HG03064 (cell line): Measurements from ENCODE around the gene TMEM165.

Source experiments
- ATAC-seq: cut with Tn5 transposase; IDR thresholded peaks from one replicate; pipeline ENCODE4 v1.9.1; 2021; ENCODE audit warnings: low read depth; ENCODE audit not compliant: unreplicated experiment

Gene TMEM165

GRCh38 chr4:55366621-55367020 is 29.1 kb upstream of the TMEM165 start:
- no peak for ATAC-seq

GRCh38 chr4:55367084-55367722 is 28.6 kb upstream of the TMEM165 start:
- ATAC-seq = no peak

- ATAC-seq = no peak
Observed at GRCh38 chr4:55369968-55370367, 25.8 kb upstream of the TMEM165 start.

- ATAC-seq = no peak
Observed at GRCh38 chr4:55372259-55372658, 23.5 kb upstream of the TMEM165 start.

GRCh38 chr4:55373461-55373860 is 22.3 kb upstream of the TMEM165 start:
- no peak for ATAC-seq

GRCh38 chr4:55376698-55377097 is 19.1 kb upstream of the TMEM165 start:
- no peak for ATAC-seq

- ATAC-seq = no peak
Observed at GRCh38 chr4:55378617-55379467, 16.9 kb upstream of the TMEM165 start.

- ATAC-seq = no peak
Observed at GRCh38 chr4:55380576-55380975, 15.2 kb upstream of the TMEM165 start.

GRCh38 chr4:55381502-55381901 is 14.3 kb upstream of the TMEM165 start:
- ATAC-seq = no peak

- ATAC-seq = no peak
Observed at GRCh38 chr4:55382488-55383003, 13.2 kb upstream of the TMEM165 start.

- no peak for ATAC-seq
Observed at GRCh38 chr4:55385201-55385649, 10.5 kb upstream of the TMEM165 start.

- peak; percentile 67 for ATAC-seq
Observed at GRCh38 chr4:55386073-55386472, 9.7 kb upstream of the TMEM165 start.

- ATAC-seq = no peak
Observed at GRCh38 chr4:55386840-55387239, 8.9 kb upstream of the TMEM165 start.

- no peak for ATAC-seq
Observed at GRCh38 chr4:55393461-55394320, 2.1 kb upstream of the TMEM165 start.

- ATAC-seq = peak; percentile 0
Observed at GRCh38 chr4:55395218-55395528, 584 bp upstream of the TMEM165 start.

GRCh38 chr4:55396308-55397125 is 760 bp downstream of the TMEM165 start:
- ATAC-seq = peak; percentile 31

- ATAC-seq = no peak
Observed at GRCh38 chr4:55397126-55397436, 1.3 kb downstream of the TMEM165 start.

- no peak for ATAC-seq
Observed at GRCh38 chr4:55397520-55398321, 2.0 kb downstream of the TMEM165 start.

GRCh38 chr4:55398461-55398860 is 2.7 kb downstream of the TMEM165 start:
- no peak for ATAC-seq
